HCT116 (cell line): ENCODE data around the gene PLAAT2.

ENCODE experiments used
- CTCF ChIP-seq, 3 experiments: fragments of 200-600 bp in 1 of 3; sonication (generic) in 1 of 3; IDR thresholded peaks in 2 of 3; conservative IDR thresholded peaks in 1 of 3; 2 replicates each; pipeline ENCODE4 v1.5.1; 2012 to 2017; ENCODE audit warnings: low read depth in 2 of 3, low read length in 2 of 3, antibody characterized with exemption in 1 of 3, borderline replicate concordance in 1 of 3, control low read depth in 1 of 3, mild to moderate bottlenecking in 1 of 3, mixed read lengths in 1 of 3, mixed run types in 1 of 3, moderate library complexity in 1 of 3; ENCODE audit not compliant: insufficient read depth in 1 of 3
- FOSL1 ChIP-seq: IDR thresholded peaks from 2 replicates; pipeline ENCODE4 v1.6.1; 2012; ENCODE audit warnings: low read depth
- JUND ChIP-seq: IDR thresholded peaks from 2 replicates; pipeline ENCODE4 v1.6.1; 2012
- SP1 ChIP-seq: IDR thresholded peaks from 2 replicates; pipeline ENCODE4 v1.6.1; 2012; ENCODE audit warnings: low read depth

GRCh38 chr11:63554877-63555223, 8.3 kb downstream of the PLAAT2 start:
- TF ChIP-seq CTCF (IDR thresholded peaks at IDR 0.05 in 2 of 3, conservative IDR thresholded peaks at IDR 0.05 in 1 of 3; ENCODE audit: borderline replicate concordance in 1 of 3, insufficient read depth in 1 of 3, low read depth in 2 of 3, low read length in 2 of 3) (no peak), SP1 (no peak), JUND (no peak), FOSL1 (no peak)
